ENCODE data around the gene MPZL2.

The MPZL2 gene

DNA sequence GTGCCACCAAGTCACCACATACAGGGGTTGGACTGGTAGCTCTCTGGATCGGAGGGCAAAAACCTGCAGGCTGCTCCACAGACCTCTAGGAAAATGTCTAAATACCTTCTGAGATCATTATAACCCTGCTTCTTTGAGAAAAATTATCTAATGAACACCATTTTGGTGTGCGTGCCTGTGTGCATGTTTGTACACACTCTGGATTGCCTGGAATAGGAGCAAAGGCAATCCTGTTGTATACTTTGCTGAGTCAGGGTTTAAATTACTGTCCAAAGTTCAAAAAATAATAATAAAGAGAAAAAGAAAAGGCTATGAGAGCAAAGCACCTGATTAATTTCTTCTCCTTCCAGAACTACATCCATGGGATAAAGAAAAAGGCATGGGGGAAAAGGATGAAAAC lies 50.3 kb downstream of the MPZL2 start:
- WGBS (ENCODE audit: insufficient coverage) = 90% methylated on average over 2 of the region's 2 CpGs
- no peak for DNase-seq
- ChIA-PET CTCF (interaction anchor here (0.9 to 7.1 kb wide), 16 partner anchors 8 to 132 kb away, joined by 3 to 42 read pairs (median 4); partner anchors contain the start of genes JAML and MPZL2), POLR2A (interaction anchor here (0.8 to 1.3 kb wide), 4 partner anchors 10 to 70 kb away, joined by 3 to 4 read pairs (median 4); no protein-coding TSS in a partner anchor)
- Histone ChIP-seq H3K27ac (ENCODE audit: insufficient read depth in 1 of 2, low read depth in 1 of 2, low read length in 2 of 2, poor library complexity in 1 of 2, severe bottlenecking in 2 of 2) (peak overlapping the region; percentile 43 to 64), H3K27me3 (replicated peaks in 2 of 5; ENCODE audit: control insufficient read depth in 4 of 5, insufficient read depth in 5 of 5, low read length in 4 of 5) (no peaks in the 10 kb centered on the region), H3K4me1 (ENCODE audit: control extremely low read depth in 1 of 4, control insufficient read depth in 4 of 4, insufficient read depth in 4 of 4, low read length in 3 of 4) (peaks cover 42 to 73% (median 66%) of the 10 kb centered on the region in 4 experiments), H3K9me3 (ENCODE audit: control extremely low read depth in 1 of 5, control insufficient read depth in 4 of 5, insufficient read depth in 2 of 5, low read depth in 1 of 5, low read length in 4 of 5) (no peaks in the 10 kb centered on the region), H3K4me3 (ENCODE audit: control insufficient read depth in 1 of 7, extremely low read depth in 1 of 7, insufficient read depth in 4 of 7, low read depth in 2 of 7, low read length in 6 of 7) (peak overlapping the region in 5 of 7 experiments; percentile 2 to 56 (median 32)), H3K36me3 (ENCODE audit: control insufficient read depth in 4 of 4, insufficient read depth in 4 of 4, low read length in 3 of 4) (peaks cover 0 to 25% (median 2%) of the 10 kb centered on the region in 4 experiments)

DNA sequence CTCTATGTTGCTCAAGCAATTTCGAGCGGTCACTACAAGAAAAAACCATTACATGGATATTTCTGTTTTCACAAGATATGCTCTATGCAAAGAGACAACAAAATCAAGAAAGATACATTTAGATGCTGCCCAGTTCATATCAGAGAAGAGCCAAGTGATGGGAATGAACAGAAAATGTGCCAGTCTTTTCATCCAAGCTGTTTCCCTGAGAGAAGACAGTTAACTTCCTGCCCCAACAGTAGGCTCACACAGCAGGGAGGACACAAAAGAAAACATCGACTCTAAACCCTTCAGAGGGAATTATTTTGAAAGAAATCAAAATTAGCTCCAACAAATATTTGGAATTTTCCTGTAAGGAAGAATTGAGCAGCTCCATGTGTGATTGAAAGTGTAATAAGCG lies 50.9 kb downstream of the MPZL2 start:
- Histone ChIP-seq H3K4me3 (ENCODE audit: control insufficient read depth in 1 of 7, extremely low read depth in 1 of 7, insufficient read depth in 4 of 7, low read depth in 2 of 7, low read length in 6 of 7) (peak overlapping the region in 4 of 7 experiments; percentile 2 to 45 (median 36)), H3K36me3 (ENCODE audit: control insufficient read depth in 4 of 4, insufficient read depth in 4 of 4, low read length in 3 of 4) (peaks cover 0 to 25% (median 4%) of the 10 kb centered on the region in 4 experiments), H3K9me3 (ENCODE audit: control extremely low read depth in 1 of 5, control insufficient read depth in 4 of 5, insufficient read depth in 2 of 5, low read depth in 1 of 5, low read length in 4 of 5) (no peaks in the 10 kb centered on the region), H3K27me3 (replicated peaks in 2 of 5; ENCODE audit: control insufficient read depth in 4 of 5, insufficient read depth in 5 of 5, low read length in 4 of 5) (no peaks in the 10 kb centered on the region), H3K27ac (ENCODE audit: insufficient read depth in 1 of 2, low read depth in 1 of 2, low read length in 2 of 2, poor library complexity in 1 of 2, severe bottlenecking in 2 of 2) (no peak overlapping the region), H3K4me1 (ENCODE audit: control extremely low read depth in 1 of 4, control insufficient read depth in 4 of 4, insufficient read depth in 4 of 4, low read length in 3 of 4) (peaks cover 42 to 67% (median 65%) of the 10 kb centered on the region in 4 experiments)
- POLR2A ChIA-PET = interaction anchor here (1.2 to 1.3 kb wide), 2 partner anchors 11 to 29 kb away, joined by 3 to 4 read pairs; no protein-coding TSS in a partner anchor
- CTCF ChIA-PET = interaction anchor here (0.9 to 7.1 kb wide), 10 partner anchors 10 to 133 kb away, joined by 3 to 42 read pairs (median 7); partner anchors contain the start of gene JAML
- no peak for DNase-seq
- WGBS (ENCODE audit: insufficient coverage) = 80% methylated on average over 3 of the region's 4 CpGs

DNA sequence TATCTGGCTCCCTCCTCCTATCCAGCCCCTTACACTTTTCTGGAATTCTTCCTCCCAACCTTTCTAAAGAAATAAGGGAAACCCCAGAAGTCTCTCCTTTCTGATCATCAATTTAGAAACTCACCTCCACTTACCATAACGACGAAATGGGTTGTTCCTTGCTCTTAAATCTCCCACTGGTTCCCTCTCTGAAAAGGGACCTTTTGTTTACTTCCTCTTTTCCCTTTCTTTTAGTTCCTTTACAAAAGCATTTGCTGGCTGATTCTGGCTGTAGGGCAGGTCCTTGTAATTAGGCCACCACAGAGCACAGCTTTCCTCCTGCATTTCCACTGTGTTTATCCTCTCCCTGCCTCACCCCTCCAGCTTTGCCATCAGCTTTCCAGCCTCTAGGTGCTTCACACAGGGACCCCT lies 51.3 kb downstream of the MPZL2 start:
- Histone ChIP-seq H3K4me3 (ENCODE audit: control insufficient read depth in 1 of 7, extremely low read depth in 1 of 7, insufficient read depth in 4 of 7, low read depth in 2 of 7, low read length in 6 of 7) (peak overlapping the region in 2 of 7 experiments; percentile 2 to 25), H3K27ac (ENCODE audit: insufficient read depth in 1 of 2, low read depth in 1 of 2, low read length in 2 of 2, poor library complexity in 1 of 2, severe bottlenecking in 2 of 2) (no peak overlapping the region), H3K27me3 (replicated peaks in 2 of 5; ENCODE audit: control insufficient read depth in 4 of 5, insufficient read depth in 5 of 5, low read length in 4 of 5) (no peaks in the 10 kb centered on the region), H3K36me3 (ENCODE audit: control insufficient read depth in 4 of 4, insufficient read depth in 4 of 4, low read length in 3 of 4) (peaks cover 0 to 25% (median 4%) of the 10 kb centered on the region in 4 experiments), H3K4me1 (ENCODE audit: control extremely low read depth in 1 of 4, control insufficient read depth in 4 of 4, insufficient read depth in 4 of 4, low read length in 3 of 4) (peaks cover 41 to 63% (median 62%) of the 10 kb centered on the region in 4 experiments), H3K9me3 (ENCODE audit: control extremely low read depth in 1 of 5, control insufficient read depth in 4 of 5, insufficient read depth in 2 of 5, low read depth in 1 of 5, low read length in 4 of 5) (no peaks in the 10 kb centered on the region)
- peak in 2 of 3 donors; percentile 39 to 50 for DNase-seq
- 46% methylated on average over 2 of the region's 2 CpGs for WGBS (ENCODE audit: insufficient coverage)
- POLR2A ChIA-PET = interaction anchor here (1.2 kb wide), 1 partner anchor 11 kb away, joined by 3 read pairs; no protein-coding TSS in a partner anchor
- CTCF ChIA-PET = interaction anchor here (0.9 to 7.1 kb wide), 7 partner anchors 10 to 83 kb away, joined by 3 to 42 read pairs (median 7); partner anchors contain the start of gene JAML

DNA sequence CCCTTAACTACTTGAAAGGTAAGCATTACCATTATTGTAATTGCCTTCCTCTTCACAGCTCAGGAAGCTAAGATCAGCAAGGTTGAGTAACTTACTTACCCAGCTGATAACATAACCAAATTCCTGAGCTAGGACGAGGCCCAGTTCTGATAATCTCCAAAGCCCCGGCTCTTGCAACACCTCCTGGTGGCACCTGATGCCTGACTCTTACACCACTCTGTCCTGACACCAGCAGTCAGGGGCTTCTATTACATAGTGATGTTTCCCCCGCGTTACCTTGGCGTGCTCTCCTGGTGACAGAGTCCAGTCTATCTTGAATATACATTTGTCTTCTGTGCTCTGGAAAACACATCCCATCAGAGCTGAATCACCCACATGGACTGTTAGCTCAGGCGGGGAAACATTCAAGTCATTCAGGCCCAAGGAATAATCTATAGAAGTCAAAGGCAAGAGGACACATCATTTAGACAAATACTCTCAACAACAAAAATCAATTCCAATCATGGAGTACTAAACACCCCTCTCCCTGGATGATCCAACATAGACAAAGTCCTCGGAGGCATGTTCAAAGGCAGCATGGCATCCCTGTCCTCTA lies 51.9 kb downstream of the MPZL2 start:
- Histone ChIP-seq H3K4me1 (ENCODE audit: control extremely low read depth in 1 of 4, control insufficient read depth in 4 of 4, insufficient read depth in 4 of 4, low read length in 3 of 4) (peaks cover 37 to 58% (median 56%) of the 10 kb centered on the region in 4 experiments), H3K27ac (ENCODE audit: insufficient read depth in 1 of 2, low read depth in 1 of 2, low read length in 2 of 2, poor library complexity in 1 of 2, severe bottlenecking in 2 of 2) (no peak overlapping the region), H3K36me3 (ENCODE audit: control insufficient read depth in 4 of 4, insufficient read depth in 4 of 4, low read length in 3 of 4) (peaks cover 0 to 25% (median 4%) of the 10 kb centered on the region in 4 experiments), H3K4me3 (ENCODE audit: control insufficient read depth in 1 of 7, extremely low read depth in 1 of 7, insufficient read depth in 4 of 7, low read depth in 2 of 7, low read length in 6 of 7) (peak overlapping the region in 1 of 7 experiments; percentile 25), H3K27me3 (replicated peaks in 2 of 5; ENCODE audit: control insufficient read depth in 4 of 5, insufficient read depth in 5 of 5, low read length in 4 of 5) (no peaks in the 10 kb centered on the region), H3K9me3 (ENCODE audit: control extremely low read depth in 1 of 5, control insufficient read depth in 4 of 5, insufficient read depth in 2 of 5, low read depth in 1 of 5, low read length in 4 of 5) (no peaks in the 10 kb centered on the region)
- 91% methylated on average over 6 of the region's 7 CpGs for WGBS (ENCODE audit: insufficient coverage)
- no peak for DNase-seq
- CTCF ChIA-PET = interaction anchor here (1.0 to 7.1 kb wide), 11 partner anchors 10 to 83 kb away, joined by 3 to 42 read pairs (median 4); partner anchors contain the start of genes JAML and MPZL2
- POLR2A ChIA-PET = no interaction called here

DNA sequence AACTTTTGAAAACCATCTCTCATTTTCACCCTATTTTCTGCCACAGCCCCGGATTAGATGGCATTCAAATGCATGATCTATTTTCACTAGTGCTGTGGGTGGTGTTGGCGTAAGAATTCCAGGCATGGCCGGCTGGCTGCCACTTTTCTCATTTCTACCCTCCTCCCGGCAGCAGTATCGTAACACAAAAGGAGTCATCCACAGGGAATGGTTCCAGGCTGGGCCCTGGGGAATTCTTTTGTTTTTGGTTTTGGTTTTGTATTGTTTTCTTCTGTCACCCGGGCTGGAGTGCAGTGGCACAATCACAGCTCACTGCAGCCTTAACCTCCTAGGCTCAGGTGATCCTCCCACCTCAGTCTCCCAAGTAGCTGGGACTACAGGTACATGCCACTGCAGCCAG lies 53.1 kb downstream of the MPZL2 start:
- POLR2A ChIA-PET = no interaction called here
- Histone ChIP-seq H3K4me3 (ENCODE audit: control insufficient read depth in 1 of 7, extremely low read depth in 1 of 7, insufficient read depth in 4 of 7, low read depth in 2 of 7, low read length in 6 of 7) (no peak overlapping the region), H3K27ac (ENCODE audit: insufficient read depth in 1 of 2, low read depth in 1 of 2, low read length in 2 of 2, poor library complexity in 1 of 2, severe bottlenecking in 2 of 2) (no peak overlapping the region), H3K9me3 (ENCODE audit: control extremely low read depth in 1 of 5, control insufficient read depth in 4 of 5, insufficient read depth in 2 of 5, low read depth in 1 of 5, low read length in 4 of 5) (no peaks in the 10 kb centered on the region), H3K27me3 (replicated peaks in 2 of 5; ENCODE audit: control insufficient read depth in 4 of 5, insufficient read depth in 5 of 5, low read length in 4 of 5) (no peaks in the 10 kb centered on the region), H3K36me3 (ENCODE audit: control insufficient read depth in 4 of 4, insufficient read depth in 4 of 4, low read length in 3 of 4) (peaks cover 0 to 25% (median 4%) of the 10 kb centered on the region in 4 experiments), H3K4me1 (ENCODE audit: control extremely low read depth in 1 of 4, control insufficient read depth in 4 of 4, insufficient read depth in 4 of 4, low read length in 3 of 4) (peaks cover 37 to 57% (median 55%) of the 10 kb centered on the region in 4 experiments)
- DNase-seq = no peak
- no CpG with 5 or more reads among the region's 6 CpGs for WGBS (ENCODE audit: insufficient coverage)
- CTCF ChIA-PET = interaction anchor here (1.0 to 7.1 kb wide), 10 partner anchors 8 to 85 kb away, joined by 3 to 42 read pairs (median 4); partner anchors contain the start of genes JAML and MPZL2

DNA sequence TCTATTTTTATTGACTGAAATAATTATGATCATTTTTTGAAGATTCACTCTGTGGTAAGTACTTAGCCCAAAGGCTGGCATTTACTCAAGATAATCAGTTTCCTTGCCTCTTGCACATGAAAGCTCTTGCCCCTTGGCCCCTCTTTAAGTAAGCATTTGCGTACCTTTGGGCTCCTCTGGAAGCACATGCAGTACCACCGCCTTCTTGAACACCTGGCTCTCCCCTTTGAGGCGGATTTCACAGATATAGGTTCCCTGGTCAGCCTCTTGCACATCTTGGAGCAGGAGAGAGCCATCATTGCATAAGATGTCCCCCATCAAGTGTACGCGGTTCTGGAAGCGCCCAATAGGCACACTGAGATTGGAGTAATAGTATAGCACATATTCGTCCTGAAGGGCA lies 53.8 kb downstream of the MPZL2 start:
- WGBS (ENCODE audit: insufficient coverage) = 97% methylated on average over 7 of the region's 7 CpGs
- ChIA-PET POLR2A (no interaction called here), CTCF (interaction anchor here (1.5 to 7.1 kb wide), 4 partner anchors 12 to 85 kb away, joined by 4 to 42 read pairs (median 10); partner anchors contain the start of gene JAML)
- no peak overlapping the region for H3K4me3 ChIP-seq (ENCODE audit: control insufficient read depth in 1 of 7, extremely low read depth in 1 of 7, insufficient read depth in 4 of 7, low read depth in 2 of 7, low read length in 6 of 7)
- no peaks in the 10 kb centered on the region for H3K27me3 ChIP-seq (replicated peaks in 2 of 5; ENCODE audit: control insufficient read depth in 4 of 5, insufficient read depth in 5 of 5, low read length in 4 of 5)
- H3K4me1 ChIP-seq (ENCODE audit: control extremely low read depth in 1 of 4, control insufficient read depth in 4 of 4, insufficient read depth in 4 of 4, low read length in 3 of 4) = peaks cover 33 to 52% (median 49%) of the 10 kb centered on the region in 4 experiments
- H3K27ac ChIP-seq (ENCODE audit: insufficient read depth in 1 of 2, low read depth in 1 of 2, low read length in 2 of 2, poor library complexity in 1 of 2, severe bottlenecking in 2 of 2) = no peak overlapping the region
- H3K36me3 ChIP-seq (ENCODE audit: control insufficient read depth in 4 of 4, insufficient read depth in 4 of 4, low read length in 3 of 4) = peaks cover 0 to 29% (median 8%) of the 10 kb centered on the region in 4 experiments
- no peaks in the 10 kb centered on the region for H3K9me3 ChIP-seq (ENCODE audit: control extremely low read depth in 1 of 5, control insufficient read depth in 4 of 5, insufficient read depth in 2 of 5, low read depth in 1 of 5, low read length in 4 of 5)
- DNase-seq = no peak

All from common myeloid progenitor, CD34-positive (primary cell).